Loucy (cell line): Measurements from ENCODE around the gene ADAMTS16.

Experiments used
- H2AFZ ChIP-seq: fragments of 200-600 bp; sonication (generic); 2 replicates; pipeline ENCODE4 v1.6.0; 2016; ENCODE audit warnings: antibody characterized with exemption, mild to moderate bottlenecking, low read length, moderate library complexity
- H3F3A ChIP-seq: fragments of 200-600 bp; 2 replicates; pipeline ENCODE4 v1.6.0; 2016; ENCODE audit warnings: antibody characterized with exemption, low read depth, mild to moderate bottlenecking
- H3K27me3 ChIP-seq: fragments of 200-600 bp; sonication (generic); 2 replicates; pipeline ENCODE4 v1.6.1; 2014; ENCODE audit warnings: low read length, mild to moderate bottlenecking; ENCODE audit not compliant: insufficient read depth, poor library complexity, severe bottlenecking
- H3K36me3 ChIP-seq: fragments of 200-600 bp; sonication (generic); 2 replicates; pipeline ENCODE4 v1.6.1; 2016; ENCODE audit warnings: low read length; ENCODE audit not compliant: insufficient read depth
- H3K4me1 ChIP-seq: fragments of 200-600 bp; sonication (generic); 2 replicates; pipeline ENCODE4 v1.5.1; 2014; ENCODE audit warnings: low read length, mild to moderate bottlenecking; ENCODE audit not compliant: insufficient read depth, poor library complexity, severe bottlenecking
- H3K4me2 ChIP-seq: fragments of 200-600 bp; sonication (generic); 2 replicates; pipeline ENCODE4 v1.6.0; 2014; ENCODE audit warnings: antibody characterized with exemption, low read length, low read depth, mild to moderate bottlenecking; ENCODE audit not compliant: poor library complexity, severe bottlenecking
- H3K4me3 ChIP-seq: fragments of 200-600 bp; sonication (generic); 2 replicates; pipeline ENCODE4 v1.5.1; 2014; ENCODE audit warnings: low read length, mild to moderate bottlenecking, mixed read lengths; ENCODE audit not compliant: poor library complexity, severe bottlenecking
- H3K79me2 ChIP-seq: fragments of 200-600 bp; sonication (generic); 2 replicates; pipeline ENCODE4 v1.6.1; 2014; ENCODE audit warnings: low read length; ENCODE audit not compliant: insufficient read depth
- H3K9ac ChIP-seq: fragments of 200-600 bp; sonication (generic); 2 replicates; pipeline ENCODE4 v1.6.0; 2014; ENCODE audit warnings: mild to moderate bottlenecking, low read depth, low read length, moderate library complexity; ENCODE audit not compliant: poor library complexity, severe bottlenecking
- H3K9me2 ChIP-seq: fragments of 200-600 bp; sonication (generic); replicated peaks from 2 replicates; pipeline ENCODE4 v1.6.1; 2016; ENCODE audit warnings: low read depth, low read length, mixed read lengths
- H3K9me3 ChIP-seq: fragments of 200-600 bp; sonication (generic); 2 replicates; pipeline ENCODE4 v1.6.1; 2014; ENCODE audit warnings: mild to moderate bottlenecking, antibody characterized with exemption, low read length, low read depth; ENCODE audit not compliant: insufficient read depth
- H4K20me1 ChIP-seq: fragments of 200-600 bp; sonication (generic); 2 replicates; pipeline ENCODE4 v1.6.0; 2014; ENCODE audit warnings: antibody characterized with exemption, low read length, mild to moderate bottlenecking; ENCODE audit not compliant: insufficient read depth, poor library complexity, severe bottlenecking
- EZH2phosphoT487 ChIP-seq: fragments of 200-600 bp; IDR thresholded peaks from 2 replicates; pipeline ENCODE4 v1.6.1; 2018; ENCODE audit warnings: antibody characterized with exemption, mild to moderate bottlenecking, moderate library complexity, borderline replicate concordance
- TF ChIP-seq, protein P1 (sequence below): fragments of 200-600 bp; sonication (generic); conservative IDR thresholded peaks from 2 replicates; pipeline ENCODE4 v1.5.1; 2014; ENCODE audit warnings: mild to moderate bottlenecking, antibody characterized with exemption, low read length

ADAMTS16 gene

DNA sequence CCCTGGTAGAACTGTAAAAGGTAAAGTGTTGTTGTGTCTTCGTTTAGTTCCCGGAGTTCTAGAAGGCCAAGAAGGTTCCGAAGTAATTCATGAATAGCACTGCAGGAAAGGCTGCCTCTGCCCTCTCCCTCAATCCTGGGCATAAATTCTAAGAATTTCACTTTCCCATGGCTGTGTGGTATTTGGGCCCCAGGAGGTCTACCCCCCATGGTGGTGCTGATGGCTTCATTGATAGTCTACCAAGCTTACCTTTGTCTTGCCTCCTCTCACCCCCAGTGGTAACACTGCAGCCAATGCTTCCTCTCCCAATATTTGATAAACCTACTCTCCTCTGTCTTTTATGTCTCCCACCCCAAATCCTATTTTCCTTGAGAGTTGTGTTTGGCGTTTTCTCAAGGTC lies 39.5 kb downstream of the ADAMTS16 start:
- Histone ChIP-seq H3K36me3 (no peaks in the 10 kb centered on the region), H3K4me1 (no peaks in the 10 kb centered on the region), H3F3A (no peaks in the 10 kb centered on the region), H3K9me2 (no peaks in the 10 kb centered on the region), H2AFZ (no peak overlapping the region), H4K20me1 (no peaks in the 10 kb centered on the region), H3K9me3 (no peaks in the 10 kb centered on the region; the same call in 1 of the 2 replicates), H3K79me2 (no peaks in the 10 kb centered on the region), H3K4me2 (no peak overlapping the region), H3K4me3 (no peak overlapping the region), H3K9ac (no peak overlapping the region), H3K27me3 (no peaks in the 10 kb centered on the region)
- TF ChIP-seq, protein P1, sequence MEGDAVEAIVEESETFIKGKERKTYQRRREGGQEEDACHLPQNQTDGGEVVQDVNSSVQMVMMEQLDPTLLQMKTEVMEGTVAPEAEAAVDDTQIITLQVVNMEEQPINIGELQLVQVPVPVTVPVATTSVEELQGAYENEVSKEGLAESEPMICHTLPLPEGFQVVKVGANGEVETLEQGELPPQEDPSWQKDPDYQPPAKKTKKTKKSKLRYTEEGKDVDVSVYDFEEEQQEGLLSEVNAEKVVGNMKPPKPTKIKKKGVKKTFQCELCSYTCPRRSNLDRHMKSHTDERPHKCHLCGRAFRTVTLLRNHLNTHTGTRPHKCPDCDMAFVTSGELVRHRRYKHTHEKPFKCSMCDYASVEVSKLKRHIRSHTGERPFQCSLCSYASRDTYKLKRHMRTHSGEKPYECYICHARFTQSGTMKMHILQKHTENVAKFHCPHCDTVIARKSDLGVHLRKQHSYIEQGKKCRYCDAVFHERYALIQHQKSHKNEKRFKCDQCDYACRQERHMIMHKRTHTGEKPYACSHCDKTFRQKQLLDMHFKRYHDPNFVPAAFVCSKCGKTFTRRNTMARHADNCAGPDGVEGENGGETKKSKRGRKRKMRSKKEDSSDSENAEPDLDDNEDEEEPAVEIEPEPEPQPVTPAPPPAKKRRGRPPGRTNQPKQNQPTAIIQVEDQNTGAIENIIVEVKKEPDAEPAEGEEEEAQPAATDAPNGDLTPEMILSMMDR: no peak
- TF ChIP-seq EZH2phosphoT487: no peak

DNA sequence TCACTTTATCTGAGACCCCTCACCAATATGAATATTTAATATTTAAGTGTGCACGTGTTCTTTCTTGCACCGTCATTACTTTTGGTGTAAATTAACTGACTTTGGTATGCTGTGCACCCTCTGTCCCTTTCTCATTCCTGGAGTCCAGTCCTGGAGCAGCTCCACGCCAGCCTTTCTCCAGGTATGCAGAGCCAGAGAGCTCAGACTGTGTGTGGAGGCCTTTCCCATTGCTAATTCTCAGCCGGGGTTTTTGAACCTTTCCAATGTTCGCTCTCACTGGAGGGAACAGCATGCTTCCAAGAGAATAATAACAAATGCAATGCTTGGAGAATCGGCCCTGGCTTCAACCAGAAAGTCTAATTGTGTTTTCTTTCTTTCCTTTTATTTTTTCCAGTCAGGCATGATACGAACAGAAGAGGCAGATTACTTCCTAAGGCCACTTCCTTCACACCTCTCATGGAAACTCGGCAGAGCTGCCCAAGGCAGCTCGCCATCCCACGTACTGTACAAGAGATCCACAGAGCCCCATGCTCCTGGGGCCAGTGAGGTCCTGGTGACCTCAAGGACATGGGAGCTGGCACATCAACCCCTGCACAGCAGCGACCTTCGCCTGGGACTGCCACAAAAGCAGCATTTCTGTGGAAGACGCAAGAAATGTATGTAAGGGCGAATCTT lies 41.7 kb downstream of the ADAMTS16 start:
- no peaks in the 10 kb centered on the region for H3K9me2 ChIP-seq
- no peak overlapping the region for H3K9ac ChIP-seq
- H3K4me2 ChIP-seq: no peak overlapping the region
- H3K27me3 ChIP-seq: no peaks in the 10 kb centered on the region
- H2AFZ ChIP-seq: no peak overlapping the region
- no peak overlapping the region for H3K4me3 ChIP-seq
- no peaks in the 10 kb centered on the region for H3K79me2 ChIP-seq
- no peak for TF ChIP-seq EZH2phosphoT487
- TF ChIP-seq, protein P1: no peak
- H4K20me1 ChIP-seq: no peaks in the 10 kb centered on the region
- H3K9me3 ChIP-seq: no peaks in the 10 kb centered on the region
- no peaks in the 10 kb centered on the region for H3F3A ChIP-seq
- no peaks in the 10 kb centered on the region for H3K4me1 ChIP-seq
- no peaks in the 10 kb centered on the region for H3K36me3 ChIP-seq

DNA sequence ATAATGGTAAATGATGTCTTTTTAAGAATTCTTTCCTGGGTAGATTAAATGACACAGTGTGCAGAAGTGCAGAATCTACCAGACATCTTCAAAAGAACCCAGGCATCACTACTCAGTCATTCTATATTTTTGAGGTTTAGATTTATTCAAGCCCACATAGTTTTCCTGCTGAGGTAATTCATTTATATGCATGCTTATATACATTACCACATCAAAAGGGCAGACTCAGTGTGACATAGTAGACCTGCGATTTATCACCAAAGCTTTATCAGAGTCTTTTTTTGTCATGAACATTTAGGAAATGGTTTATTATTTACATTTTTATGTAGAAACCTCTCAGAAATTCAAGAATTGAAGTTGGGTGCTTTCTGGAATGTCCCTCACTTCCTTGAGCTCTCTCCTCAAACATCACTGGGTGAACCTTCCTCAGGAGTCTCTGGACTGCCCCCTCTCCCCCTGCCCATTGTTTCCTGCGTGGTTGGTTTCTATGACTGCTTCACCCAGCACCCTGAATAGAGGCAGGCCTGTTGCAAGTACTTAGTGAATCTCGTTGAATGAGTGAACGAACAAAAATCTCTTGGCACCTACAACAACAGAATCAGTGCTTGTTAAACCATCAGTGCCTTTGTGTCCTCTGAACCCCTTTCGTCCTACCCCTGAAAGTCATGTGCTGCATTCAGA lies 42.5 kb downstream of the ADAMTS16 start:
- Histone ChIP-seq H3K4me3 (no peak overlapping the region), H3K36me3 (no peaks in the 10 kb centered on the region), H3K9ac (no peak overlapping the region), H3K4me1 (no peaks in the 10 kb centered on the region), H3K9me3 (no peaks in the 10 kb centered on the region; the same call in 1 of the 2 replicates), H4K20me1 (no peaks in the 10 kb centered on the region), H3K9me2 (no peaks in the 10 kb centered on the region), H3F3A (no peaks in the 10 kb centered on the region), H2AFZ (no peak overlapping the region), H3K4me2 (no peak overlapping the region), H3K27me3 (no peaks in the 10 kb centered on the region), H3K79me2 (no peaks in the 10 kb centered on the region)
- TF ChIP-seq, protein P1: no peak
- no peak for TF ChIP-seq EZH2phosphoT487
